HEK293 (cell line): ENCODE results near the gene TASP1.

Experiments
- CTCF ChIA-PET: fragments of 350-600 bp; formaldehyde crosslinking; extraction: SDS; loops from one replicate; lab custom pipeline; 2021; ENCODE audit warnings: antibody characterized with exemption; lab: Yijun Ruan, JAX
- POLR2A ChIA-PET: fragments of 300-600 bp; formaldehyde crosslinking; extraction: SDS; loops from one replicate; lab custom pipeline; 2020; ENCODE audit warnings: antibody characterized with exemption, inconsistent platforms; lab: Yijun Ruan, JAX
- H3K27ac ChIP-seq: fragments of 200-500 bp; sonication (Bioruptor generic); 2 replicates; pipeline ENCODE4 v1.5.1; 2014; ENCODE audit warnings: low read depth, low read length, control low read depth, inconsistent platforms; ENCODE audit errors: extremely low read depth
- H3K36me3 ChIP-seq, 2 experiments: fragments of 200-500 bp in 1 of 2; sonication (Bioruptor generic) in 1 of 2; 1 replicate in 1 of 2; 2 replicates in 1 of 2; pipeline ENCODE4 v1.5.1; 2014 to 2017; ENCODE audit warnings: inconsistent platforms in 2 of 2, low read length in 2 of 2; ENCODE audit not compliant: control insufficient read depth in 2 of 2, insufficient read depth in 1 of 2
- H3K4me1 ChIP-seq: fragments of 200-500 bp; sonication (Bioruptor generic); 2 replicates; pipeline ENCODE4 v1.5.1; 2014; ENCODE audit warnings: mild to moderate bottlenecking, low read length, inconsistent platforms; ENCODE audit not compliant: control insufficient read depth, insufficient read depth
- H3K4me3 ChIP-seq: 2 replicates; pipeline ENCODE4 v1.5.1; 2011; ENCODE audit warnings: low read depth, mild to moderate bottlenecking, control low read depth, low read length, moderate library complexity
- H3K9me3 ChIP-seq: fragments of 200-500 bp; sonication (Bioruptor generic); 2 replicates; pipeline ENCODE4 v1.5.1; 2014; ENCODE audit warnings: low read depth, low read length, inconsistent platforms; ENCODE audit not compliant: control insufficient read depth, insufficient read depth
- GFI1B ChIP-seq: fragments of 450-650 bp; formaldehyde crosslinking; IDR thresholded peaks from 2 replicates; pipeline ENCODE4 v1.5.1; 2016; ENCODE audit warnings: missing biosample characterization, missing genetic modification characterization
- IKZF3 ChIP-seq: fragments of 450-650 bp; IDR thresholded peaks from 2 replicates; pipeline ENCODE4 v1.5.0; 2018; ENCODE audit warnings: missing biosample characterization, mild to moderate bottlenecking, missing genetic modification characterization, moderate library complexity
- KLF1 ChIP-seq: fragments of 450-650 bp; formaldehyde crosslinking; IDR thresholded peaks from 2 replicates; pipeline ENCODE4 v1.5.1; 2016; ENCODE audit warnings: missing biosample characterization, missing genetic modification characterization
- ZBTB1 ChIP-seq: fragments of 450-650 bp; formaldehyde crosslinking; IDR thresholded peaks from 2 replicates; pipeline ENCODE4 v1.5.1; 2016; ENCODE audit warnings: missing biosample characterization, missing genetic modification characterization
- ZBTB17 ChIP-seq: fragments of 450-650 bp; formaldehyde crosslinking; IDR thresholded peaks from 2 replicates; pipeline ENCODE4 v1.5.1; 2016; ENCODE audit warnings: missing biosample characterization, missing genetic modification characterization
- ZNF239 ChIP-seq: fragments of 450-650 bp; formaldehyde crosslinking; IDR thresholded peaks from 2 replicates; pipeline ENCODE4 v1.5.1; 2016; ENCODE audit warnings: missing biosample characterization, missing genetic modification characterization
- ZNF311 ChIP-seq: fragments of 450-650 bp; formaldehyde crosslinking; IDR thresholded peaks from 2 replicates; pipeline ENCODE4 v1.5.1; 2017; ENCODE audit warnings: missing biosample characterization, missing genetic modification characterization, borderline replicate concordance
- ZNF48 ChIP-seq: fragments of 450-650 bp; formaldehyde crosslinking; IDR thresholded peaks from 2 replicates; pipeline ENCODE4 v1.5.1; 2016; ENCODE audit warnings: missing biosample characterization, missing genetic modification characterization
- ZNF530 ChIP-seq: fragments of 450-650 bp; formaldehyde crosslinking; IDR thresholded peaks from 2 replicates; pipeline ENCODE4 v1.5.1; 2016; ENCODE audit warnings: low read depth, missing biosample characterization, missing genetic modification characterization
- ZNF548 ChIP-seq: fragments of 450-650 bp; formaldehyde crosslinking; IDR thresholded peaks from 2 replicates; pipeline ENCODE4 v1.5.1; 2016; ENCODE audit warnings: missing biosample characterization, missing genetic modification characterization
- ZNF626 ChIP-seq: fragments of 450-650 bp; sonication (Bioruptor Pico); formaldehyde crosslinking; IDR thresholded peaks from 2 replicates; pipeline ENCODE4 v1.5.1; 2018; ENCODE audit warnings: missing biosample characterization, missing genetic modification characterization, inconsistent platforms
- ZNF670 ChIP-seq: fragments of 450-650 bp; formaldehyde crosslinking; IDR thresholded peaks from 2 replicates; pipeline ENCODE4 v1.5.1; 2016; ENCODE audit warnings: missing biosample characterization, missing genetic modification characterization, low read depth
- ZNF785 ChIP-seq: fragments of 450-650 bp; formaldehyde crosslinking; IDR thresholded peaks from 2 replicates; pipeline ENCODE4 v1.5.1; 2016; ENCODE audit warnings: missing biosample characterization, missing genetic modification characterization
- ZSCAN23 ChIP-seq: fragments of 450-650 bp; formaldehyde crosslinking; IDR thresholded peaks from 2 replicates; pipeline ENCODE4 v1.5.1; 2016; ENCODE audit warnings: missing biosample characterization, missing genetic modification characterization
- TF ChIP-seq, protein P1 (sequence below): fragments of 450-650 bp; formaldehyde crosslinking; IDR thresholded peaks from 2 replicates; pipeline ENCODE4 v1.5.1; 2017; ENCODE audit warnings: missing biosample characterization, missing genetic modification characterization
- TF ChIP-seq, protein P2 (sequence below): fragments of 450-650 bp; formaldehyde crosslinking; IDR thresholded peaks from 2 replicates; pipeline ENCODE4 v1.5.1; 2016; ENCODE audit warnings: missing biosample characterization, missing genetic modification characterization
- TF ChIP-seq, protein P3 (sequence below): fragments of 450-650 bp; formaldehyde crosslinking; conservative IDR thresholded peaks from 2 replicates; pipeline ENCODE4 v1.5.1; 2016; ENCODE audit warnings: low read depth, missing biosample characterization, missing genetic modification characterization
- TF ChIP-seq, protein P4 (sequence below): fragments of 450-650 bp; formaldehyde crosslinking; IDR thresholded peaks from 2 replicates; pipeline ENCODE4 v1.5.1; 2016; ENCODE audit warnings: missing biosample characterization, missing genetic modification characterization, borderline replicate concordance

TASP1 gene

DNA sequence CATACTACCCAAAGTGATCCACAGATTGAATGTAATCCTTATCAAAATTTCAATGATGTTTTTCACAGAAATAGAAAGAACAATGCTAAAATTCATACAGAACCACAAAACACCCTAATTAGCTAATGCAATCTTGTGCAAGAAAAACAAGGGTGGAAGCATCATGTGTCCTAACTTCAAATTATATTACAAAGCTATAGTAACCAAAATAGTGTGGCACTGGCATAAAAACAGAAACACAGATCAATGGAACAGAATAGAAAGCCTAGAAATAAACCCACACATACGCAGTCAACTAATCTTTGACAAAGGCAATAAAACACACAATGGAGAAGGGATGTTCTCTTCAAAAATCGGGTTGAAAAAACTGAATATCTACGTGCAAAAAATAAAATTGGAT lies 131.1 kb downstream of the TASP1 start:
- no peak for TF ChIP-seq ZNF670 (tag by site-specific recombination)
- TF ChIP-seq ZNF530 = no peak
- no peak for TF ChIP-seq ZNF548 (tag by site-specific recombination)
- TF ChIP-seq ZNF48 (tag by site-specific recombination) = no peak
- no peak for TF ChIP-seq ZNF785 (tag by site-specific recombination)
- H3K4me3 ChIP-seq = no peak overlapping the region
- CTCF ChIA-PET = interaction anchor here (0.6 to 1.2 kb wide), 3 partner anchors 15 to 39 kb away, joined by 3 to 4 read pairs (median 3); no protein-coding TSS in a partner anchor

DNA sequence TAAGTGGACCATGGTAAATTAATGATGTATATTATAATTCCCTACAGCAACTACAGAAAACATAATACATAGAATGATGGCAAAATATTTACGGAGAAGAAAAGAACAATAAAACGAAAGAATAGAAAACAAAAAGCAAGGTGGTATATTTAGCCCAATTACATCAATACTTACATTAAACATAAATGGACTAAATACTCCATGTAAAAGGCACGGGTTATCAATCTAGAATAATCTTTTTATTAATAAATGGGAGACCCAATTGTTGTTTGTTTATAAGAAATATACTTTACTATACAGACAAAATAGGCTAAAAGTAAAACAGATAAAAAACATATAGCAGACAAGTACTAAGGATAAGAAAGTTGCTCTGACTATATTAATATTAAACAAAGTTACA lies 137.2 kb downstream of the TASP1 start:
- no peak overlapping the region for H3K27ac ChIP-seq
- no peaks in the 10 kb centered on the region for H3K36me3 ChIP-seq
- POLR2A ChIA-PET = no interaction called here
- no peaks in the 10 kb centered on the region for H3K4me1 ChIP-seq
- CTCF ChIA-PET = no interaction called here
- no peaks in the 10 kb centered on the region for H3K9me3 ChIP-seq
- H3K4me3 ChIP-seq = no peak overlapping the region
- TF ChIP-seq ZNF311 (no peak), GFI1B (tag by site-specific recombination) (no peak), ZBTB1 (tag by site-specific recombination) (no peak), IKZF3 (tag by site-specific recombination) (no peak), ZNF239 (tag by site-specific recombination) (no peak), KLF1 (no peak), ZNF626 (tag by site-specific recombination) (no peak), ZBTB17 (tag by site-specific recombination) (no peak), ZSCAN23 (tag by site-specific recombination) (no peak)
- TF ChIP-seq, protein P1, sequence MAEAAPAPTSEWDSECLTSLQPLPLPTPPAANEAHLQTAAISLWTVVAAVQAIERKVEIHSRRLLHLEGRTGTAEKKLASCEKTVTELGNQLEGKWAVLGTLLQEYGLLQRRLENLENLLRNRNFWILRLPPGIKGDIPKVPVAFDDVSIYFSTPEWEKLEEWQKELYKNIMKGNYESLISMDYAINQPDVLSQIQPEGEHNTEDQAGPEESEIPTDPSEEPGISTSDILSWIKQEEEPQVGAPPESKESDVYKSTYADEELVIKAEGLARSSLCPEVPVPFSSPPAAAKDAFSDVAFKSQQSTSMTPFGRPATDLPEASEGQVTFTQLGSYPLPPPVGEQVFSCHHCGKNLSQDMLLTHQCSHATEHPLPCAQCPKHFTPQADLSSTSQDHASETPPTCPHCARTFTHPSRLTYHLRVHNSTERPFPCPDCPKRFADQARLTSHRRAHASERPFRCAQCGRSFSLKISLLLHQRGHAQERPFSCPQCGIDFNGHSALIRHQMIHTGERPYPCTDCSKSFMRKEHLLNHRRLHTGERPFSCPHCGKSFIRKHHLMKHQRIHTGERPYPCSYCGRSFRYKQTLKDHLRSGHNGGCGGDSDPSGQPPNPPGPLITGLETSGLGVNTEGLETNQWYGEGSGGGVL = no peak
- TF ChIP-seq, protein P2, sequence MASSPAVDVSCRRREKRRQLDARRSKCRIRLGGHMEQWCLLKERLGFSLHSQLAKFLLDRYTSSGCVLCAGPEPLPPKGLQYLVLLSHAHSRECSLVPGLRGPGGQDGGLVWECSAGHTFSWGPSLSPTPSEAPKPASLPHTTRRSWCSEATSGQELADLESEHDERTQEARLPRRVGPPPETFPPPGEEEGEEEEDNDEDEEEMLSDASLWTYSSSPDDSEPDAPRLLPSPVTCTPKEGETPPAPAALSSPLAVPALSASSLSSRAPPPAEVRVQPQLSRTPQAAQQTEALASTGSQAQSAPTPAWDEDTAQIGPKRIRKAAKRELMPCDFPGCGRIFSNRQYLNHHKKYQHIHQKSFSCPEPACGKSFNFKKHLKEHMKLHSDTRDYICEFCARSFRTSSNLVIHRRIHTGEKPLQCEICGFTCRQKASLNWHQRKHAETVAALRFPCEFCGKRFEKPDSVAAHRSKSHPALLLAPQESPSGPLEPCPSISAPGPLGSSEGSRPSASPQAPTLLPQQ = no peak
- TF ChIP-seq, protein P3, sequence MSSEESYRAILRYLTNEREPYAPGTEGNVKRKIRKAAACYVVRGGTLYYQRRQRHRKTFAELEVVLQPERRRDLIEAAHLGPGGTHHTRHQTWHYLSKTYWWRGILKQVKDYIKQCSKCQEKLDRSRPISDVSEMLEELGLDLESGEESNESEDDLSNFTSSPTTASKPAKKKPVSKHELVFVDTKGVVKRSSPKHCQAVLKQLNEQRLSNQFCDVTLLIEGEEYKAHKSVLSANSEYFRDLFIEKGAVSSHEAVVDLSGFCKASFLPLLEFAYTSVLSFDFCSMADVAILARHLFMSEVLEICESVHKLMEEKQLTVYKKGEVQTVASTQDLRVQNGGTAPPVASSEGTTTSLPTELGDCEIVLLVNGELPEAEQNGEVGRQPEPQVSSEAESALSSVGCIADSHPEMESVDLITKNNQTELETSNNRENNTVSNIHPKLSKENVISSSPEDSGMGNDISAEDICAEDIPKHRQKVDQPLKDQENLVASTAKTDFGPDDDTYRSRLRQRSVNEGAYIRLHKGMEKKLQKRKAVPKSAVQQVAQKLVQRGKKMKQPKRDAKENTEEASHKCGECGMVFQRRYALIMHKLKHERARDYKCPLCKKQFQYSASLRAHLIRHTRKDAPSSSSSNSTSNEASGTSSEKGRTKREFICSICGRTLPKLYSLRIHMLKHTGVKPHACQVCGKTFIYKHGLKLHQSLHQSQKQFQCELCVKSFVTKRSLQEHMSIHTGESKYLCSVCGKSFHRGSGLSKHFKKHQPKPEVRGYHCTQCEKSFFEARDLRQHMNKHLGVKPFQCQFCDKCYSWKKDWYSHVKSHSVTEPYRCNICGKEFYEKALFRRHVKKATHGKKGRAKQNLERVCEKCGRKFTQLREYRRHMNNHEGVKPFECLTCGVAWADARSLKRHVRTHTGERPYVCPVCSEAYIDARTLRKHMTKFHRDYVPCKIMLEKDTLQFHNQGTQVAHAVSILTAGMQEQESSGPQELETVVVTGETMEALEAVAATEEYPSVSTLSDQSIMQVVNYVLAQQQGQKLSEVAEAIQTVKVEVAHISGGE = no peak
- TF ChIP-seq, protein P4, sequence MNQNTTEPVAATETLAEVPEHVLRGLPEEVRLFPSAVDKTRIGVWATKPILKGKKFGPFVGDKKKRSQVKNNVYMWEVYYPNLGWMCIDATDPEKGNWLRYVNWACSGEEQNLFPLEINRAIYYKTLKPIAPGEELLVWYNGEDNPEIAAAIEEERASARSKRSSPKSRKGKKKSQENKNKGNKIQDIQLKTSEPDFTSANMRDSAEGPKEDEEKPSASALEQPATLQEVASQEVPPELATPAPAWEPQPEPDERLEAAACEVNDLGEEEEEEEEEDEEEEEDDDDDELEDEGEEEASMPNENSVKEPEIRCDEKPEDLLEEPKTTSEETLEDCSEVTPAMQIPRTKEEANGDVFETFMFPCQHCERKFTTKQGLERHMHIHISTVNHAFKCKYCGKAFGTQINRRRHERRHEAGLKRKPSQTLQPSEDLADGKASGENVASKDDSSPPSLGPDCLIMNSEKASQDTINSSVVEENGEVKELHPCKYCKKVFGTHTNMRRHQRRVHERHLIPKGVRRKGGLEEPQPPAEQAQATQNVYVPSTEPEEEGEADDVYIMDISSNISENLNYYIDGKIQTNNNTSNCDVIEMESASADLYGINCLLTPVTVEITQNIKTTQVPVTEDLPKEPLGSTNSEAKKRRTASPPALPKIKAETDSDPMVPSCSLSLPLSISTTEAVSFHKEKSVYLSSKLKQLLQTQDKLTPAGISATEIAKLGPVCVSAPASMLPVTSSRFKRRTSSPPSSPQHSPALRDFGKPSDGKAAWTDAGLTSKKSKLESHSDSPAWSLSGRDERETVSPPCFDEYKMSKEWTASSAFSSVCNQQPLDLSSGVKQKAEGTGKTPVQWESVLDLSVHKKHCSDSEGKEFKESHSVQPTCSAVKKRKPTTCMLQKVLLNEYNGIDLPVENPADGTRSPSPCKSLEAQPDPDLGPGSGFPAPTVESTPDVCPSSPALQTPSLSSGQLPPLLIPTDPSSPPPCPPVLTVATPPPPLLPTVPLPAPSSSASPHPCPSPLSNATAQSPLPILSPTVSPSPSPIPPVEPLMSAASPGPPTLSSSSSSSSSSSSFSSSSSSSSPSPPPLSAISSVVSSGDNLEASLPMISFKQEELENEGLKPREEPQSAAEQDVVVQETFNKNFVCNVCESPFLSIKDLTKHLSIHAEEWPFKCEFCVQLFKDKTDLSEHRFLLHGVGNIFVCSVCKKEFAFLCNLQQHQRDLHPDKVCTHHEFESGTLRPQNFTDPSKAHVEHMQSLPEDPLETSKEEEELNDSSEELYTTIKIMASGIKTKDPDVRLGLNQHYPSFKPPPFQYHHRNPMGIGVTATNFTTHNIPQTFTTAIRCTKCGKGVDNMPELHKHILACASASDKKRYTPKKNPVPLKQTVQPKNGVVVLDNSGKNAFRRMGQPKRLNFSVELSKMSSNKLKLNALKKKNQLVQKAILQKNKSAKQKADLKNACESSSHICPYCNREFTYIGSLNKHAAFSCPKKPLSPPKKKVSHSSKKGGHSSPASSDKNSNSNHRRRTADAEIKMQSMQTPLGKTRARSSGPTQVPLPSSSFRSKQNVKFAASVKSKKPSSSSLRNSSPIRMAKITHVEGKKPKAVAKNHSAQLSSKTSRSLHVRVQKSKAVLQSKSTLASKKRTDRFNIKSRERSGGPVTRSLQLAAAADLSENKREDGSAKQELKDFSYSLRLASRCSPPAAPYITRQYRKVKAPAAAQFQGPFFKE (tag by site-specific recombination) = no peak

More for the DNA sequence above, 131.1 kb downstream of the TASP1 start:
- H3K36me3 ChIP-seq = no peaks in the 10 kb centered on the region; a peak in 1 of 3 replicates
- POLR2A ChIA-PET = no interaction called here
- H3K27ac ChIP-seq = no peak overlapping the region
- H3K9me3 ChIP-seq = no peaks in the 10 kb centered on the region
- no peaks in the 10 kb centered on the region for H3K4me1 ChIP-seq
